ENCODE results near the gene TXNRD1.

- no peak for TF ChIP-seq KLF9 (tag by site-specific recombination; IDR thresholded peaks at IDR 0.05; ENCODE audit: low read depth)
- no peak for TF ChIP-seq ZNF549 (tag by site-specific recombination; IDR thresholded peaks at IDR 0.05)
- TF ChIP-seq, protein P1, sequence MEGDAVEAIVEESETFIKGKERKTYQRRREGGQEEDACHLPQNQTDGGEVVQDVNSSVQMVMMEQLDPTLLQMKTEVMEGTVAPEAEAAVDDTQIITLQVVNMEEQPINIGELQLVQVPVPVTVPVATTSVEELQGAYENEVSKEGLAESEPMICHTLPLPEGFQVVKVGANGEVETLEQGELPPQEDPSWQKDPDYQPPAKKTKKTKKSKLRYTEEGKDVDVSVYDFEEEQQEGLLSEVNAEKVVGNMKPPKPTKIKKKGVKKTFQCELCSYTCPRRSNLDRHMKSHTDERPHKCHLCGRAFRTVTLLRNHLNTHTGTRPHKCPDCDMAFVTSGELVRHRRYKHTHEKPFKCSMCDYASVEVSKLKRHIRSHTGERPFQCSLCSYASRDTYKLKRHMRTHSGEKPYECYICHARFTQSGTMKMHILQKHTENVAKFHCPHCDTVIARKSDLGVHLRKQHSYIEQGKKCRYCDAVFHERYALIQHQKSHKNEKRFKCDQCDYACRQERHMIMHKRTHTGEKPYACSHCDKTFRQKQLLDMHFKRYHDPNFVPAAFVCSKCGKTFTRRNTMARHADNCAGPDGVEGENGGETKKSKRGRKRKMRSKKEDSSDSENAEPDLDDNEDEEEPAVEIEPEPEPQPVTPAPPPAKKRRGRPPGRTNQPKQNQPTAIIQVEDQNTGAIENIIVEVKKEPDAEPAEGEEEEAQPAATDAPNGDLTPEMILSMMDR (tag by site-specific recombination; IDR thresholded peaks at IDR 0.05): no peak
- no peak for TF ChIP-seq ZNF747 (tag by site-specific recombination; IDR thresholded peaks at IDR 0.05)
- no peak for TF ChIP-seq ZNF423 (tag by site-specific recombination; IDR thresholded peaks at IDR 0.05)
Measured at GRCh38 chr12:104369708-104370107, 154.1 kb downstream of the TXNRD1 start.
